Measurements from ENCODE around the gene ZBTB20. TPM values are rescaled to one million over a fixed set of nuclear protein-coding genes. Genes with fewer than 3 reads are reported as not detected.
A peak's percentile ranks its signal among the peaks of the same experiment; 100 is the strongest.

The ZBTB20 gene
- total RNA-seq, 1 donor, result 32.9 TPM

DNA sequence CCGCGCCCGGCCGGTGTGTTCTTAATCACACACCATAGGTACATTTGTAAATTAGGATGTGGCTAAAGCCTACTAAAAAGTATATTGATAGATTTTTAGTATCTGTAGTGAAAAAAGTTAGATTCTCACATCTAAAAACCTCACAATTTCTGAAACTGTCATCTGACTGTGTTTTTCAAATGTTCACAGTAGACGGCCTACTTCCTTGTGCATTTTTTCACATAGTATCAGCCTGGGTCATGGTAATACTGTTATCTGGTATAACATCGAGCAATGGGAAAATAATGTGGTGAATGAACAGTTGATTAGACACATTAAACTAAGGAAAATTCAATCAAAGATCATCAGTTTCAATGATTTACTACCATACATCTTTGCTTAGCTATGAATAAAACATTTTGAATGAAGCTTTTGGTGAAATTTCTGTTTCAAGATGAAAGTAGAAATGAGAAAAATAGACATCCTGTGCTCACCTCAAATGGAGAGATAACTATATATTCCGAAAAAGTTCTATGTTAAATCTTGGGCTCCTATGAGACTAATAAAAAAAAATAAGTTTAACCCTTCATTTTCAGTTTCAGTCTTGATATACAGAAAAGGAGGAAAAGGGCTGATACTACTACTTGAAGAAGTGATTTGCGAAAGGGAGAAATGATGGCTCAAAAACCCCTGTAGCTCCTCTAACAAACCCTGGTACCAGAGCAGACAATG is 262.7 kb downstream of the ZBTB20 start:
- Histone ChIP-seq H3K4me1 (ENCODE audit: insufficient read depth, low read length) (peaks cover 12% of the 10 kb centered on the region), H3K9me3 (ENCODE audit: low read depth, low read length) (no peaks in the 10 kb centered on the region), H3K4me3 (ENCODE audit: insufficient read depth, low read length) (no peak overlapping the region), H2AFZ (ENCODE audit: low read length) (no peak overlapping the region), H3K36me3 (ENCODE audit: insufficient read depth, low read length) (no peaks in the 10 kb centered on the region), H3K79me2 (ENCODE audit: insufficient read depth, low read length) (no peaks in the 10 kb centered on the region), H3K4me2 (ENCODE audit: insufficient read depth, low read length) (no peak overlapping the region), H3K27ac (ENCODE audit: low read depth, low read length) (no peak overlapping the region), H3K27me3 (ENCODE audit: insufficient read depth, low read length) (no peaks in the 10 kb centered on the region), H4K20me1 (ENCODE audit: insufficient read depth, low read length) (no peaks in the 10 kb centered on the region)
- TF ChIP-seq, protein P1, sequence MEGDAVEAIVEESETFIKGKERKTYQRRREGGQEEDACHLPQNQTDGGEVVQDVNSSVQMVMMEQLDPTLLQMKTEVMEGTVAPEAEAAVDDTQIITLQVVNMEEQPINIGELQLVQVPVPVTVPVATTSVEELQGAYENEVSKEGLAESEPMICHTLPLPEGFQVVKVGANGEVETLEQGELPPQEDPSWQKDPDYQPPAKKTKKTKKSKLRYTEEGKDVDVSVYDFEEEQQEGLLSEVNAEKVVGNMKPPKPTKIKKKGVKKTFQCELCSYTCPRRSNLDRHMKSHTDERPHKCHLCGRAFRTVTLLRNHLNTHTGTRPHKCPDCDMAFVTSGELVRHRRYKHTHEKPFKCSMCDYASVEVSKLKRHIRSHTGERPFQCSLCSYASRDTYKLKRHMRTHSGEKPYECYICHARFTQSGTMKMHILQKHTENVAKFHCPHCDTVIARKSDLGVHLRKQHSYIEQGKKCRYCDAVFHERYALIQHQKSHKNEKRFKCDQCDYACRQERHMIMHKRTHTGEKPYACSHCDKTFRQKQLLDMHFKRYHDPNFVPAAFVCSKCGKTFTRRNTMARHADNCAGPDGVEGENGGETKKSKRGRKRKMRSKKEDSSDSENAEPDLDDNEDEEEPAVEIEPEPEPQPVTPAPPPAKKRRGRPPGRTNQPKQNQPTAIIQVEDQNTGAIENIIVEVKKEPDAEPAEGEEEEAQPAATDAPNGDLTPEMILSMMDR (IDR thresholded peaks at IDR 0.05; ENCODE audit: extremely low read depth, low read depth, low read length), result no peak
- DNase-seq (ENCODE audit: insufficient read length, low spot score, missing footprints), result no peak

GRCh38 chr3:114880078-114880477 is 267.0 kb downstream of the ZBTB20 start:
- no peak overlapping the region for H3K4me3 ChIP-seq (ENCODE audit: insufficient read depth, low read length)
- H4K20me1 ChIP-seq (ENCODE audit: insufficient read depth, low read length), result no peaks in the 10 kb centered on the region
- H3K27me3 ChIP-seq (ENCODE audit: insufficient read depth, low read length), result no peaks in the 10 kb centered on the region
- H3K9me3 ChIP-seq (ENCODE audit: low read depth, low read length), result no peaks in the 10 kb centered on the region
- peak overlapping the region; percentile 60 for H3K4me2 ChIP-seq (ENCODE audit: insufficient read depth, low read length)
- TF ChIP-seq, protein P1 (IDR thresholded peaks at IDR 0.05; ENCODE audit: extremely low read depth, low read depth, low read length), result no peak
- no peak for DNase-seq (ENCODE audit: insufficient read length, low spot score, missing footprints)
- peaks cover 20% of the 10 kb centered on the region for H3K4me1 ChIP-seq (ENCODE audit: insufficient read depth, low read length)
- no peak overlapping the region for H3K27ac ChIP-seq (ENCODE audit: low read depth, low read length)
- peak overlapping the region; percentile 12 for H2AFZ ChIP-seq (ENCODE audit: low read length)
- H3K79me2 ChIP-seq (ENCODE audit: insufficient read depth, low read length), result no peaks in the 10 kb centered on the region
- H3K36me3 ChIP-seq (ENCODE audit: insufficient read depth, low read length), result no peaks in the 10 kb centered on the region

DNA sequence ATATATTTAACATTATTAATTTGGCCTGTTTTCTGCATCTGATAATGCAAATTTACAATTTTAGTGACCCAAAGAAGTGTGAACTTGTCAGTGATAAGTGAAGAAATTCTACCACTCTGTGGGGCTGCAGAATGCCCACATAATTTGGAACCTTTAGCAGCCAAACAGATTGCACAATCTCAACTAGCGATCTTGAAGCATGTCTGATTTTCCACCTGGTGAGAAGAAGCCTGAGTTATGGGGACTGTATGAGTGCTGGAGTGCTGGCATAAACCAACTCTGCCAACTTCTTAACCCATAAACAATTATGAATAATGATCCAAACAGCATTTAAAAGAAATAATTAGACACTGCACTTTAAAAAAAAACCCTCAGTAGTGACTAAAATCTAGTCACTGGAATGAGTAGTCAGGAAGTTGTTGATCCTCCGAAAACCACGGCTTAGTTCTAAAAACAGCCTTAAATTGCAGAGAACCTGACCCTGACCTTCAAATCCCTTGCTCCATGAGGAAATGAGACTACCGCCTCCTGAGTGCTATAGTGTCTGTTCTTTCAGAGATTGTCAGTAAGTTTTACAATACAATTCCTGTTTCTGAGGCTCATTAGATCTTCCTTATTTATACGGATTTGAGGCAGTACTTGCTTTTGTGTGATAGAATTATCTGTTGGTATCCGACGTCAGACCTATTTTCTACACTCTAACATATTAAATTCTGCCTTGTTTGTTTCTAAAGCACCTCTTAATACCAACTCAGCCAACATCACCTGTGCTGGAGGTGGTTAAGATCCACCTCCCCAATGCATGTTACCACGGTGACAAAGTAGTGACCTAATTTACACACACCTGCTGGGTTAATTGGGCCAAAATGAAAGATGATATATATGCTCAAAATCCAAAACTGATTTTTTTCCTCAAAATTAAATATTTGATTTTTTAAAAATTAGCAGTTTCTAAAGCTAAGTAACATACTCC is 267.7 kb downstream of the ZBTB20 start:
- Histone ChIP-seq H3K27me3 (ENCODE audit: insufficient read depth, low read length) (no peaks in the 10 kb centered on the region), H3K36me3 (ENCODE audit: insufficient read depth, low read length) (no peaks in the 10 kb centered on the region), H2AFZ (ENCODE audit: low read length) (no peak overlapping the region), H4K20me1 (ENCODE audit: insufficient read depth, low read length) (no peaks in the 10 kb centered on the region), H3K4me3 (ENCODE audit: insufficient read depth, low read length) (peak overlapping the region; percentile 34), H3K4me1 (ENCODE audit: insufficient read depth, low read length) (peaks cover 20% of the 10 kb centered on the region), H3K27ac (ENCODE audit: low read depth, low read length) (peak overlapping the region; percentile 27), H3K9me3 (ENCODE audit: low read depth, low read length) (no peaks in the 10 kb centered on the region), H3K4me2 (ENCODE audit: insufficient read depth, low read length) (peak overlapping the region; percentile 60), H3K79me2 (ENCODE audit: insufficient read depth, low read length) (no peaks in the 10 kb centered on the region)
- TF ChIP-seq, protein P1 (IDR thresholded peaks at IDR 0.05; ENCODE audit: extremely low read depth, low read depth, low read length), result no peak
- peak; percentile 49 for DNase-seq (ENCODE audit: insufficient read length, low spot score, missing footprints)
